ENCODE measurements around the gene SLC35E3. TPM values are rescaled to one million over a fixed set of nuclear protein-coding genes. Genes with fewer than 3 reads are reported as not detected.

The SLC35E3 gene
- 2.4 and 7.0 TPM in 2 replicates for total RNA-seq (ENCODE audit: low replicate concordance)

- H3K4me3 ChIP-seq (ENCODE audit: low read depth, low read length), result peak within 1 kb of the TSS; percentile 90
- peak; percentile 76 for DNase-seq (ENCODE audit: low read depth)
- no peak for TF ChIP-seq CTCF (IDR thresholded peaks at IDR 0.05; ENCODE audit: insufficient read depth, low read length)
Measured at GRCh38 chr12:68745904-68746571, at the start of gene SLC35E3. TSS of gene SLC35E3 (plus strand) at chr12:68746176. CDS start at chr12:68746378, 202 bp downstream.

DNA sequence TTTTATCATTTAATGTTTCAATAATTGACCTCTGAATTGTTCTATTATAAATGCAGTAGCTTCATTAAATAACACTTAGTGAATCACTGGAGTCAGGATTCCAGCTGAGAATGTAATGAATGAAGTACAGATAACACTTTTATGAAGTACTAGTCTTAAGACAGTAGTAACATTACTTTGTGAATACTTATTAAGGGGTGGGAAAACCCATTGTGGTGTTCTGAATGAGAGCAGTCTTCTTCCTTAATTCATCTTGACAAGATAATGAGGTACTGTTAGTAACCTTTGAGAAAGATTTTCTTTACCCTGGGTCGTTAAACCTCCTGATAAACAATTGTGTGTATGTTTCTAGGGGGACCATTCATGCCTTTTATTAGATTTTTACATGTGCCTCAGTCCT, 46.5 kb upstream of the SLC35E3 start:
- H3K4me3 ChIP-seq (ENCODE audit: low read depth, low read length), result no peak overlapping the region
- no peak for DNase-seq (ENCODE audit: low read depth)
- TF ChIP-seq CTCF (IDR thresholded peaks at IDR 0.05; ENCODE audit: insufficient read depth, low read length), result no peak

- H3K4me3 ChIP-seq (ENCODE audit: low read depth, low read length), result no peak overlapping the region
- TF ChIP-seq CTCF (IDR thresholded peaks at IDR 0.05; ENCODE audit: insufficient read depth, low read length), result no peak
- DNase-seq (ENCODE audit: low read depth), result no peak
Measured at GRCh38 chr12:68727776-68728175, 18.2 kb upstream of the SLC35E3 start.

DNA sequence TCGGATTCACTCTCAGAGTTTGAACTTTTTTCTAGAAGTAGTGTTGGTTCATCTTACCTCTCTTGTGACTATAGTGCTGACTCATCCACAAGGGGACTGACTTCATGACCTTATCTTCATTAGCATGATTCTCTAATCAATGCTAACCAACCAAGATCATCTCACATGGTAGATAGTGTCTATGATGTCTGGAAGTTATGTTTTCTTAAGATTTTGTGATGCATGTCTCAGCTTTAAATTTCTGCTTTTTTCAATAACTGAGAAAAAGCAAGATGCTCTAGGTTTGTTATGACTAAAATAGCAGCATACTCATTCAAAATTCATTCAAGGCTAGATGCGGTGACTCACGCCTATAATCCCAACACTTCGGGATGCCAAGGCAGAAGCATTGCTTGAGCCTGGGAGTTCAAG, 12.3 kb upstream of the SLC35E3 start:
- peak; percentile 71 for DNase-seq (ENCODE audit: low read depth)
- TF ChIP-seq CTCF (IDR thresholded peaks at IDR 0.05; ENCODE audit: insufficient read depth, low read length), result no peak
- no peak overlapping the region for H3K4me3 ChIP-seq (ENCODE audit: low read depth, low read length)

DNA sequence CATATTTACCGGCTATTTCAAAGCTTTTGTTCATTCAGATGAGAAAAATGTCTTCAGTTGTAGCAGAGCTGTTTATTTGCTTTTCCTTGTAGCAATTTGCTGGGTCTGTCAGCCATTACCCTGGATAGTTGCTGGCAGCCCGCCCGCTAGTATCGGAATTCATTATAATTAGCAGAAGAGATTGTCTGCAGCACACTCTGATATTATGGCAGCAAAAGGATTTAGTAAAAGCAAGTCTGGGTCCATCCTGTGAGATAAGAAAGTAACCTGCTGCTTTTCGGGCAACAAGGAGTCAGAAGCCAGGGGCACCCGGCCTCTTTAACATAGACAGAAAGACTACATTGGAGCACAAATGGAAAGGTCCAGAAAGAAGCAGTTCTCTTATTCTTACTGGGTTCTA, 6.1 kb upstream of the SLC35E3 start:
- no peak for TF ChIP-seq CTCF (IDR thresholded peaks at IDR 0.05; ENCODE audit: insufficient read depth, low read length)
- DNase-seq (ENCODE audit: low read depth), result no peak
- H3K4me3 ChIP-seq (ENCODE audit: low read depth, low read length), result no peak overlapping the region

DNA sequence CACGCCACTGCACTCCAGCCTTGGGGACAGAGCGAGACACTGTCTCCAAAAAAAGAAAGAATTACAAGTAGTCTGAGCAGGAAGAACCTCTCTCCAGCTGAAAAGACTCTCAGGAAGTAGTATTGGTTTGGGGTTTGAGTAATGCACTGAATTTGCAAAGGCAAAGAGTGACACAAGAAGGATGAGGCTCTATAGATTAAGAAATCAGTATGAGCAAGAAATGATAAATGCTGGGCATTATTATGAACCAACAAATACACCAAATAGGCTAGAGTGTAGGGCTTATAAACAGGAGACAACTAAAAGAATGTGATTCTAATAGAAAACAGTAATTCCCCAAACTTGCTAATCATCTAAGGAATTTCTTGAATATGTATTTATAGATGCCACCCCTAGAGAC, 2.6 kb upstream of the SLC35E3 start:
- H3K4me3 ChIP-seq (ENCODE audit: low read depth, low read length), result no peak overlapping the region
- TF ChIP-seq CTCF (IDR thresholded peaks at IDR 0.05; ENCODE audit: insufficient read depth, low read length), result no peak
- no peak for DNase-seq (ENCODE audit: low read depth)
